Tibial artery (tissue), 4 donors: ENCODE results near the gene USHBP1.

Source experiments
- DNase-seq, 2 donors: peaks; one replicate each; pipeline ENCODE4 v3.0.0-alpha.2; 2019
- H3K27ac ChIP-seq, 2 donors: fragments of 200-600 bp; sonication (generic) in 1 of 2; 1 replicate in 1 of 2; 2 replicates in 1 of 2; pipeline ENCODE4 v1.5.1; 2018 to 2019; ENCODE audit warnings: mild to moderate bottlenecking in 1 of 2
- H3K27me3 ChIP-seq, 2 donors: fragments of 200-600 bp; sonication (generic) in 1 of 2; one replicate each; pipeline versions ENCODE4 v1.5.1 to v1.6.0; 2016 to 2019
- H3K36me3 ChIP-seq, 3 donors: fragments of 200-600 bp; sonication (generic) in 2 of 3; one replicate each; pipeline ENCODE4 v1.5.1; 2016 to 2019; ENCODE audit warnings: mild to moderate bottlenecking in 2 of 3
- H3K4me1 ChIP-seq, 4 donors: fragments of 200-600 bp; sonication (generic) in 2 of 4; 1 replicate in 3 of 4; 2 replicates in 1 of 4; pipeline ENCODE4 v1.5.1; 2016 to 2019
- H3K4me3 ChIP-seq, 2 donors: fragments of 200-600 bp; sonication (generic) in 1 of 2; 1 replicate in 1 of 2; 2 replicates in 1 of 2; pipeline ENCODE4 v1.5.1; 2018 to 2019; ENCODE audit warnings: mild to moderate bottlenecking in 2 of 2
- H3K9me3 ChIP-seq, 3 donors: fragments of 200-600 bp; sonication (generic) in 1 of 3; one replicate each; pipeline ENCODE4 v1.5.1; 2016 to 2019
- CTCF ChIP-seq, 2 experiments: fragments of 200-600 bp in 1 of 2; fragments of 450-650 bp in 1 of 2; IDR thresholded peaks; one replicate each; pipeline ENCODE4 v1.5.1; 2017 to 2019; ENCODE audit warnings: antibody characterized with exemption in 2 of 2, mild to moderate bottlenecking in 1 of 2, moderate library complexity in 1 of 2
- intact Hi-C: fragments of 100-400 bp; cut with DNase I; formaldehyde crosslinking; loops from one replicate; pipeline ENCODE4 v1.15.0; 2023; ENCODE audit warnings: low total_unique reads

USHBP1 gene

GRCh38 chr19:17256130-17256529, 8.4 kb downstream of the USHBP1 start:
- Histone ChIP-seq H3K27ac (no peak overlapping the region), H3K36me3 (no peaks in the 10 kb centered on the region), H3K4me3 (no peak overlapping the region), H3K27me3 (no peaks in the 10 kb centered on the region), H3K9me3 (peaks cover 0 to 9% (median 0%) of the 10 kb centered on the region in 3 donors), H3K4me1 (no peaks in the 10 kb centered on the region)
- no peak for DNase-seq
- intact Hi-C loops: no loop called here
- TF ChIP-seq CTCF (IDR thresholded peaks at IDR 0.05): no peak

DNA sequence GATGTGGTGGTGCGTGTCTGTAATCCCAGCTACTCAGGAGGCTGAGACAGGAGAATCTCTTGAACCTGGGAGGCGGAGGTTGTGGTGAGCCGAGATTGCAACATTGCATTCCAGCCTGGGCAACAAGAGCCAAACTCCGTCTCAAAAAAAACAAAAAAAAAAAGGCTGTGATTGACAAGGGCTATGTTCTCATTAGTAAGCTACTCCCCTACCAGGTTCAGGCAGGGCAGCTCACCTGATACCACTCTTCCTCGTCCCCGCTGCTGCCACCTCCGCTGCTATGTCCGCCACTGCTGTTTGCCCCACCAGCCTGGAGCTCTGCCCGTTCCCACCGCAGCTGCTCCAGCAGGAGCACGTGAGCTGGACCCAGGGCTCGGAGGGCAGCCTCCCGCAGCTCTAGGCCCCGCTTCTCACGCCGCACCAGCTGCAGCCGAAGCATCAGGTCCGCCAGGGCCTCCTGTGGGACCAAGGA, 9.4 kb downstream of the USHBP1 start:
- Histone ChIP-seq H3K4me3 (no peak overlapping the region), H3K36me3 (no peaks in the 10 kb centered on the region), H3K4me1 (no peaks in the 10 kb centered on the region), H3K27me3 (no peaks in the 10 kb centered on the region), H3K27ac (no peak overlapping the region), H3K9me3 (peaks cover 0 to 9% (median 0%) of the 10 kb centered on the region in 3 donors)
- DNase-seq: no peak
- no peak for TF ChIP-seq CTCF (IDR thresholded peaks at IDR 0.05)
- intact Hi-C loops: no loop called here

DNA sequence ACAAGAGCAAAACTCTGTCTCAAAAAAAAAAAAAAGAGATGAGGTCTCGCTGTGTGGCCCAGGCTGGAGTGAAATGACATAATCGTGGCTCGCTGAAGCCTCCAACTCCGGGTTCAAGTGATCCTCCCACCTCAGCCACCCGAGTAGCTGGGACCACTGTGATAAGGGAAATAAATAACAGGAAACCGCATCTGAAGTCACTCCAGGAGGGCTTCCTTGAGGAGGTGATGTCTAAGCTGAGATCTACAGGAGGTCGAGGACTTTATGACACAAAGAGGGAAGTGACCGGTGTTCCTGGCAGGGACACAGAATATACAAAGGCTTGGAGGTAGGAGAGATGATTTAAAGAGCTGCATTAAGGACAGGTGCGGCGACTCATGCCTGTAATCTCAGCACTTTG, 9.9 kb downstream of the USHBP1 start:
- H3K36me3 ChIP-seq: no peaks in the 10 kb centered on the region
- H3K4me3 ChIP-seq: no peak overlapping the region
- TF ChIP-seq CTCF (IDR thresholded peaks at IDR 0.05): no peak
- peaks cover 0 to 6% (median 0%) of the 10 kb centered on the region in 3 donors for H3K9me3 ChIP-seq
- H3K27ac ChIP-seq: no peak overlapping the region
- H3K27me3 ChIP-seq: no peaks in the 10 kb centered on the region
- DNase-seq: no peak
- H3K4me1 ChIP-seq: peaks cover 0 to under 1% (median 0%) of the 10 kb centered on the region in 4 donors
- intact Hi-C loops: no loop called here

GRCh38 chr19:17249887-17250548, 14.5 kb downstream of the USHBP1 start:
- Histone ChIP-seq H3K4me1 (peaks cover 0 to 18% (median 7%) of the 10 kb centered on the region in 4 donors), H3K27ac (no peak overlapping the region), H3K4me3 (no peak overlapping the region), H3K9me3 (no peaks in the 10 kb centered on the region), H3K36me3 (no peaks in the 10 kb centered on the region), H3K27me3 (no peaks in the 10 kb centered on the region)
- intact Hi-C loops: no loop called here
- TF ChIP-seq CTCF (IDR thresholded peaks at IDR 0.05): no peak
- DNase-seq: no peak

GRCh38 chr19:17248011-17248776, 16.4 kb downstream of the USHBP1 start:
- Histone ChIP-seq H3K27me3 (no peaks in the 10 kb centered on the region), H3K4me3 (no peak overlapping the region), H3K4me1 (peaks cover 0 to 28% (median 13%) of the 10 kb centered on the region in 4 donors), H3K36me3 (no peaks in the 10 kb centered on the region), H3K27ac (peak overlapping the region in 1 of 2 donors; percentile 24), H3K9me3 (no peaks in the 10 kb centered on the region)
- no peak for TF ChIP-seq CTCF (IDR thresholded peaks at IDR 0.05)
- DNase-seq: no peak
- intact Hi-C loops: no loop called here
